ENCODE results near the gene DDX10.
A peak's percentile ranks its signal among the peaks of the same experiment; 100 is the strongest.
"Not testable (repeated sequence)": the region's sequence is repeated elsewhere in the genome, so short reads cannot be mapped to it uniquely, and the experiment has no call there.

The DDX10 gene

DNA sequence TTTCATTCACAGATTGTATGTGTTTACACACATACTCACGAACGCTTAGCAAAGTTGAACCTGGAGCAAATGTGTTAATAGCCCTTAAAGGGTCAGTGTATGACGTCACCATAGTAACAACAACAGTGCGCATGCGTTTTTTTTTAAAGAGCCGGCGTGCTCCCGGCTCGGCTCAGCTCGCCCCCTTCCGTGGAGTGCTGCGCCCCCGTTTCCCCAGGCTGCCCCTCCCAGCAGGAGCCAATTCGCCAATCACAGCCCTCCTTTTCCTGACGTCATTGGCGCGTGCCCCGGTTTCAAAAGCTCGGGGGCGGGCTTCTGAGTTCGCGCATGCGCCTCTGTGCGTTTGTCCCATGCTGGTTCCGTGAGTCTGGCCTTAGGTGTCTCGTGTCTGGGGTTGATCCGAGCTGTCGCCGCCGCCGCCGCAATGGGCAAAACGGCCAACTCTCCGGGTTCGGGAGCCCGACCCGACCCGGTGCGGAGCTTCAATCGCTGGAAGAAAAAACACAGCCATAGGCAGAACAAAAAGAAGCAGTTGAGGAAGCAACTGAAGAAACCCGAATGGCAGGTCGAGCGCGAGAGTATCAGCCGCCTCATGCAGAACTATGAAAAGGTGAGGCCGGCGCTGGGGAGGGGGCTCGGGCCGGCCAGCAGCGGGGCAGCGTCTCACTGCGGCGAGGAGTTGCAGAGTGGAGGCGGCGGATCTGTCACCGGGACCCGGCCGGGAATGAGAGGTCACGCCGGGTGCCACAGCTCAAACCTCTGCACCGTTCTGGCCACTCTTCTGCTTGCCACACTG, at the start of gene DDX10:
DDX10 (plus strand) TSS at position 340 of the 796 bp plus-strand sequence; CDS start at position 425, 85 bp downstream.
- DNase-seq, result peak; percentile 99

DNA sequence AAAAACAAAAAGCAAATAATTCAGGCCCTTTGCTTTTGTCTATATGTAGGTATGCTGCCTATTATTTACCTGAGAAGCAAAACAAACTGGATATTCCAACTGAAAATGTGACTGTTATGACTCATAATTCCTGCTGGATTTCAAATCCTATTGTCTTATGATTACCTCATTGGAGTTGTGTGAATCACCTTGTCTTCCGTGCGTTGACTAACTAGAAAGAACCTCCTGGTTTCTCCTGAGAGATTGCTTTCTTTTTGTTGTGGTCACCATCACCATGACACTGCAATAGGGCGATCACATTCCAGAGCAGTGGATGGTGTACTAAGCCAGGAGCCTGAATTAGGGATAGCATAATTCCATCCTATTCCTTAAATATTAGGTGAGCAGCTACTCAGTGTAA, 48.3 kb upstream of the DDX10 start:
- no peak for DNase-seq

DNA sequence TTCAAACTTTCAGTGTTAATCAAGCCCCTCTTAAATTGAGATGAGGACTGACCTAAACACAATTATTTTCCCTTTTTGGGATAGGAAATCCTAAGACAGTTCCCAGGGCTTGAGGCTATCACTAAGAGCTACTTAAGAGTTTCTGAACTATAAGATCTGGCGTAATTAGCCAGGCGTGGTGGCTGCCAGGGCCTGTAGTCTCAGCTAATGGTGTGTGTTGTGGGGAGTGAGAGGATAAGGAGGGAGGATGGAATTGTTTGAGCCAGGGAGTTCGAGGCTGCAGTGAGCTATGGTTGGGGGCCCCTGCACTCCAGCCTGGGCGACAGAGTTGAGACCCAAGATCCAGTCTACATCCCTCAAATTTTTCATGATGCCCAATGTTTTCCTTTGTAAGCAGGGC, 47.8 kb upstream of the DDX10 start:
- DNase-seq, result no peak

DNA sequence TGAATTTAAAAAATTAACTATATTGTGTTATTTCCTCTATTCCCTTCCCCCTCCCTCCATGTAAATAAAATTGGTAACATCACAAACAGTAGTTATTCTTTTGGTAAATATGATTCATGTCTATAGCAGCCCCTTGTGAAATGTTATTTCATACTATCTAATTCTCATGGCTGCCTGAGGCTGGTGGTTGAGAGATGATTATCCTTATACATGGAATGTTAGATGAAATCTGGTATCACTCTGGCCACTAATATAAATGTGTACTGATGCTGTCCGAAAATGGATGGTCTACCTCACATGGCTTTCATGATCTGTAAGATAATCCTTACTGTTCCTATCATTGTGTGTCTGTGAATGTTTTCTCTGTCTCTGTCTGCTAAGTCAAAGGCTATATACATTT, 46.3 kb upstream of the DDX10 start:
- DNase-seq, result no peak

DNA sequence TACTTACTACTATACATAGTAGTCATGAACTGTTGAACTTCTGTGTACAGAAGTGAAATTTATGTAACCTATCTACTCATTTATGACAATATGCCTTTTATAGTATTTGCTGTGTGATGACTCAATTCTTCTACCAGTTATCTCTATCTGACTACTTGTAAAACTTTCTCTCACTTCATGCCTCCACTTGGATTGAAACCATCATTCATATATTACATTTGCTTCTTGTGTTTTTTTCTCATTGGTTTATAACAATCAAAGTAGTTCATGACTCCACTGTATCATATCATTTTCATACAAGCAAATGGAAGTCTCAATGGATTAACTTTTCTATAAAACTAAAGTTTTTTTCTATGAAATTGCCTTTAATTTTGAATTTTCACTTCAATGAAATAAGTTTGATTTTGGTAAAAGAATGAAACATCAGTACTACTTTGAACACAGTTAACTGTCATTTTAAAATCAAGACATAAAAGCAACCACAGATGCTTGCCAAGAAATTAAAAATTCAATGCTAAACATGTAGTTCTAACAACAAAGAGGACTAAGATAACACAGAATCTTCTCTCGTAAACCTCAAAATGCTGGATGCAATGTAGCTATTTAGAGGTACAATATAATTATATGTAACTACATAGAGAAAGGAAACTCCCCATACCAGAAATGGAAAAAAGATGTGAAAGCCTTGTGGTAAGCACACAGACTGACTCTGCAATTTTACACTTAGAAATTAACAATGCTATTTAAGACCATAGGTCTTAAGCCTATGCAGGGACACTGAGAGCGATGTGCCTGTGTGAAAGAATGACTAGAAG, 43.7 kb upstream of the DDX10 start:
- DNase-seq, result no peak

DNA sequence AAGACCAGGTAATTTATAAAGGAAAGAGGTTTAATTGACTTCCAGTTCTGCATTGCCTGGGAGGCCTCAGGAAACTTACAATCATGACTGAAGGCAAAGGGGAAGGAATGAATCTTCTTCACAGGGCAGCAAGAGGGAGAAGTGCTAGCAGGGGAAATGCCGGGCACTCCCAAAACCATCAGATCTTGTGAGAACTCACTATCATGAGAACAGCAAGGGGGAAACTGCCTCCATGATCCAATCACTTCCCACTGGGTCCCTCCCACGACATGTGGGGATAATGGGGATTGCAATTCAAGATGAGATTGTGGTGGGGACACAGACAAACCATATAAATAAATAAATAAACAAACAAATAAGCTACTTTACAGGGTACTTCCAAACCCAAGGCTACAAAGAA, 42.5 kb upstream of the DDX10 start:
- DNase-seq, result no peak

DNA sequence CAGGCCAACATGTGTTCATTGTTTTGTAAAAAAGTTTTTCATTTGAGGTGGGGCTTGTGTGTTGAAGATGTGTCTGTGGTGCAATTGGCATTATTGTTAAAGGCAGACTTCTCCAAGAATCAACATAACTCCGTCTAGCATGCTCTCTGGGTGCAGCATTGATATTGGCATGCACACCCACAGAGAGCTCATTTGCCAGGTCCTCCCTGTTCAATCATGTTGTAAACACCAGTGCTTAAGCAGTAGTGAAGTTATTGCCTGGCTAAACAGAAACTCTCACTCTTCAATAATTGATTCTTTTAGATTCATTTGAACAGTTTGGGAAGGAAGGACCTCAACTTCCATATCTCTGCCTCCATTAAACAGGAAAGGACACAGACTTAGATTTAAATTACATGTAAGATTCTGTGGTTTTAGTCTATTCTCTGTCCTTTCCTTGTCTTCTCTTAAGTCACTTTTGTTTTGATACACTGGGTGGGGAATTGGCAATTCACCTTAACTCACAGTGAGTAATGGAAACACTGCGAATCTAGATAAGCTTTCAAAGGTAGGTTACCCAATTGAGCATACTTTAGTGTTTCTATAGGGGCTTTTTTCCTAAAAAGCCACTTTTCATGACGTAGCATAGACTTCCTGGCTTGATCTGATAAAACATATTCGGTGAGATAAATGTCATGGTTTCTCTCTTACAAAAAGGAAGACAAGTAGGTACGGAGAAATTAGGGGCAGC, 40.5 kb upstream of the DDX10 start:
- DNase-seq, result no peak

DNA sequence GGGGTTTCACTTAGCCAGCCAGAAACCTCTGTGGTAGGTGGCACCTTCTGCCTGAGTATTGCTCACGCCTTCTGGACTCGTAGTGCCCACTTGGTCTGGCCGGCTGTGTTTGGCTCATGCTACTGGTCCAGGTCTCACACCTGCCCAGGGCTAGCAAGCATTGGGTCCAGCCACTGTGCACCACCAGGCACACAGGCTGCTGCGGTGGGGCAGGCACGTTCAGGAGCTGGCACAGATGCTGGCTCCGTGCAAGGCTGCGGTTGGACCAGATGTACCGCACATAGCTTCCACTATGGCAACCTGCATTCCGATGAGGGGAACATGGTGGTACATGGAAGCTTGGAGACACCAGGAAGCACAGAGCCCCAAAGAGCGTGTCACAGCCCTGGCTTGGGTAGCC, 36.5 kb upstream of the DDX10 start:
- no peak for DNase-seq

DNA sequence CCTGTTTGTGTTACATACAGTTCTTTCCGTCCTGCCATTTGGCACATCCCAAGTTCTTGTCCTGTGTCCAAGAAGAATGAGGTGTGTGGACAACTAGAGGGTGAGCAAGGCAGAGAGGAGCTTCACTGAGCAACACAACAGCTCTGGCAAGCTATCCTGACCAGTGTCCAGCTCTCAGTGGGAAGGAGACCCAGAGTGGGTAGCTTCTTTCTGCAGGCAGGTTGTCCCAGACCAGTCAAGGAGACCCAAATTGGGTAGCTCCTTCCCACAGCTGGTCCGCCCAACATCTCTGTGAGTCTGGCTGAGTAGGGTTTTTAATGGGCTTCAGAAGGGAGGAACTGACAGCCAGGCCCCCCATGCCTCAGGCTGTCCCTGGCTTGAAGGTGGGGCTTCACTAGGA, 36.1 kb upstream of the DDX10 start:
- DNase-seq, result no peak

DNA sequence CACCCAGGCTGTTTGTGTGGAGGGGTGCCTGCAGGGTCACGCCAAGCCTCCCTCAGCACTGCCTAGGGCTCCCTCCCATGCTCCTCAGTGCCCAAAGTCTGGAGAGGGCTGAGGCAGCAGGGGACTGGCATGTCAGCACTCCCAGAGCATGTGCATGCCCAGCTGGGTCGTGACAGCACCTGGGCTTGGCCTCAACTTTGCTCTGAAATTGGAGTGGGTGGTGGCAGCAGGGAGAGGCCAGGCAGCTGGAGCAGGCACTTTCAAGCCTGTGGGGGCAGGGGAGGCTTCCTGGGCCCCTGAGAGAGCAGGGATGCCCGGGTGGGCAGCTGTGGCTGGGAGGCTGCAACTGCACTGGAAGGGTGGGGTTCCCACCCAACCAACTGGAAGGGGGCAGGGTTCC, 35.6 kb upstream of the DDX10 start:
- DNase-seq, result no peak

DNA sequence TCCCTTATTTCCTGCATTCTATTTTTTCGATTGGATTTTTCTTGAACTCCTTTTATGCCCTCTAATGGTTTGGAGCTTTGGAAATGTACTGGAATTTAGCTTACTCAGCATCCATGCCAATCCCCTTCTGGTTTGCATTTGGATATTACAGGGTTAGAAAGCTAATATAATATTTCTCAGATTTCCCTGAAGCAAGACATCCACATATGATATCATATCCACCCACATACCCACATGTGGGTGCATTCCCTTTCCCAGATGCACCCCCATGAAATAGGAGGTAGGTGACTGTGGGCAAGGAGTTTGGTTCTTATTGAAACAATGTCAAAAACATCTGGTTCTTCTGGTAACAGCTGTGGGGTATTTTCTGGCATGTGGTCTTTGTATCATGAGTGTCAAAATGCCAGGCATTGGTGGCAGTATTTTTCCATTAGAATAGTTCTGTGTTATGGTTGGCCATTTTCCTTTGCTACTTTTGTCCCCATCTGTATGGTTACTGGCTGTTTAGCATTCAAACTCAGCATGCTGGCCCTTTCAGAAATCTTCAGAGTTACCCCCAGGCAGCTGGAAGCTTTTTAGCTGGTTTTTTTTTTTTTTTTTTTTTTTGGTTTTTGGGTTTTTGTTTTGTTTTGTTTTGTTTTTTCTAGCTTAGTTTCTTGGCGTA, 32.7 kb upstream of the DDX10 start:
- DNase-seq, result no peak

DNA sequence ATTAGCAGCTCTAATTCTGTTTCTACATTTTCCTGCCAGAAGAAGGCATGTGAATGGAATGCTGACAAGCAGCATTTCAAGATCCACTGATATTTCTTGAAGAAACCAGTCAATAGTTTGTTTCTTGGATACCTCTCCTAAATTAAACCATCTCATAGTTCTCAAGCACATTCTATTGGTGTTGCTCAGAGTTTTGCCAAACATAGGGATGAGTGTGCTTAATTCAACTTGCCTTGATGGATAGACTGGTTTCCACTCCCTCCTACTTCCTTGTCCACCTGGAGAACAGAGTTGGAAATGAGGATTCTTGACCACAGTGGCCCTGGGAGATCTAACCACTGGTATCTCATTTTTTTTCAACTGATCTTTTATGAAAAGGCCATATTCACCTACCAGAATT, 29.8 kb upstream of the DDX10 start:
- DNase-seq, result no peak

DNA sequence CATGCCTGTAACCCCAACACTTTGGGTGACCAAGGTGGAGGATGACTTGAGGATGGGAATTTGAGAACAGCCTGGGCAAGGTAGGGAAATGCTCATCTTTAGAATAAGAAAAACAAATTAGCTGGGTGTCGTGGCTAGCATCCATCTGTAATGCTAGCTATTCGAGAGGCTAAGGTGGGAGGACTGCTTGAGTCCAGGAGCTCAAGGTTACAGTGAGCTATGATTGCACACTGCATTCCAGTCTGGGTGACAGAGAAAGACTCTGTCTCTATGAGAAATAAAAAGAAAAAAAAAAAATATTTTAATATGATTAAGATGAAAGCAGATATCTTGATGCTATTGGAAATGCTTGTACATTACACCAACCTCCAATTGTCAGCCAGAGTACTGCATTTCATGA, 28.6 kb upstream of the DDX10 start:
- no peak for DNase-seq

DNA sequence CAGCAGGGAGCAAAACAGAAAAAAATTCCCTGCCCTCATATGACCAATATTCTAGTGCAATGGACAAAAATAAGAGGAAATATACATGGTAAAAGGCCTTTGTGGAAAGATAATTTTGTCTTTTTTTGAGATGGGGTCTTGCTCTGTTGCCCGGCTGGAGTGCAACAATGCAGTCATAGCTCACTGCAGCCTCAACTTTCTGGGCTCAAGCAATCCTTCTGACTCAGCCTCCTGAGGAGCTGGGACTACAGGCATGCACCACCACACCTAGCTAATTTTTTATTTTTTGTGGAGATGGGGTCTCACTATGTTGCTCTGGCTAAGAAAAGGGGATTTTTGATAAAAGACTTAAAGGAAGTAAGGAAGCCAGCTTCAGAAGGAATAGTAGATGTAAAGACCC, 25.7 kb upstream of the DDX10 start:
- DNase-seq, result no peak

DNA sequence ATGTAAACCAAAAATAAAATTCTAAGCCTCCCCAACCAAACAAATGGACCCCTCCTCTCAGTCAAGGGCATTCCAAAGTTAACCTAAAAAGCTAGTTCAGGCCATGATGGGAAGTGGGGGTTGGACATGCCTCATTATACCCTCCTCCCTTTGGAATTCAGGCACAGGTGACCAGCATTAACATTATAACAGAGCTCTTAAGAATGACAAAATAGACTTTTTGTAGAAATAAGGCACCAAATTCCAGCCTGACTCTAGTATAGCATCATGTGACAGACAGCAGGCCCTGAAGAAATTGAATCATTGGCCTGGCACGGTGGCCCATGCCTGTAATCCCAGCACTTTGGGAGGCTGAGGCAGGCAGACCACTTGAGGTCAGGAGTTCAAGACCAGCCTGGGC, 23.1 kb upstream of the DDX10 start:
- not testable (repeated sequence) for DNase-seq

DNA sequence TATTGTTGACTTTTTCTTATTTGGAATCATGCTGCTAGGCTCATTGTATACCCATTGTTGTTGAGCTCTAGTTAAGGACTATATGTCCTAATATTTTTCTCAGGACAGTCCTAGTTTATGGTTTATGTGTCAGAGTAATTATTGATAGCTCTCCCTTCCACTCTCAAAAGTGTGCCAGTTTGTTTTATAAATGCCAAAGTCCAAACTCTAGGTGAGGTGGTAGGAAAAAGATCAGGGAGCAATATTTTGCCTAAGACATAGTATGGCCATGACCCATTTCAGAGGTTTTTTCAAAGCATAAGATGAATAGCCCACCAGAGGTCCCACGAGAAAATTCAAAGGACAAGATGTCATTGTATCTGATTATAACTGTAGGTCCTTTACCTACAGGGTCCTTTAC, 20.9 kb upstream of the DDX10 start:
- no peak for DNase-seq

DNA sequence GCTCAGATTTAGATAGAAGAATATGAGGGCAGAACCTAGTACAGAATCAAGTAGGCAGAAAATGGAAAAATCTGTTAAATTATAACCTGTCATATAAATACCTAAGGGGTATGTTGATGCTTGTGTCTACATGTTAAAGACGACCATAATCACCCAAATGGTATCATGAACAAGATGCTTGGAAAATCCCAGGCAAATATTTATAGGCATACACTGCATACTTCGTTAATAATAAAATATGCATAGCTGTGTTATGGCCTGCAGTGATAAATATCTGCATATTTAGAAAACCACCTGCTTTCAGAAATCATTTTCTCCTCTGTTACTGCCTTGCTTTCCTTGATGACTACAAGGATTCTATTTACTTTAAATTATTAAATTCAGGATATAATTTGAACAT, 18.9 kb upstream of the DDX10 start:
- DNase-seq, result no peak

DNA sequence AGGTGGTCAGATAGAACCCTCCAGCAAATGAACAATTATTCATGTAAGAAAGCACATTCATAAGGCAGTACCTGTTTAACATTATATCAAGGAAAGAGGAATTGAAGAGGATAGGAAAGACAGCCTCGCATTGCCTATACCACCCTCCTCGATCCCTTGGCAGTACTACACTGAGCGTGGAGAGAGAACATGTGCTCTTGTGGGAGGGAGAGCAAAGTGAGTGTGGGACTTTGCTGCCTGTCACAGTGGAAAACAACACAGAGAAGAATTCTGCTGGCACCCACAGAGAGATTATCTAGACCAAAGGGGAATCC, 17.5 kb upstream of the DDX10 start:
- DNase-seq, result no peak

DNA sequence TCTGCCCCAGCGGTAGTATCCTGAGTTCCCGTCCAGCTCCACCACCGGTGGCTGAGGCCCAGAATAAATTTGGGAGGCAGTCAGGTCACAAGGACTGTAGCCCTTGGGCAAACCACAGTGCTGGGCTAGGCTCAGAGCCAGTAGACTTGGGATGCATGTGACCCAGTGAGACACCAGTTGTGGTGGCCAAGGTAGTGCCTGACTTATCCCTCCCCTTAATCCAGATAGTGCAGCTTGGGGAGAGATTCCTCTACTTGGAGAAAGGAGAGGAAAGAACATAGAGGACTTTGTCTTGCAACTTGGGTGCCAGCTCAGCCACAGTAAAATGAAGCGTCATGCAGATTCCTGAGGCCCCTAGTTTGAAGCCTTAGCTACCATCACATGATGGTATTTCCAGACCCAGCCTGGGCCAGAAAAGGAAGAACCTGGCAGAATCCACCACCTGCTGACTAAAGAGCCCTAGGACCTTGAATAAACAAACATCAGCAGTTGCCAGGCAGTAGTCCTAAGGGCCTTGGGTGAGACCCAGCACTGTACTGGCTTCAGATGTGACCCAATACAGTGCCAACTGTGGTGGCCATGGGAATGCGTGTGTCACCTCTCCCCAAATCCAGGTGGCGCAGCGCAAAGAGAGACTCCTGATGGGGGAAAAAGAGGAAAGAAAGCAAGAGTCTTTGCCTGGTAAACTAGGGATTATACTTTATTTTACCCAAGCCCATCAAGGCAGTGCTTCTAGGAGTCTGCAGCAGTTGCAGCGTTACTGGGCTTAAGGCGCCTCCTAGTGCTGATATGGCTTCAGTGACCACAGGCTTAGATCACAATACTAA, 17.0 kb upstream of the DDX10 start:
- DNase-seq, result peak; percentile 56 to 66

DNA sequence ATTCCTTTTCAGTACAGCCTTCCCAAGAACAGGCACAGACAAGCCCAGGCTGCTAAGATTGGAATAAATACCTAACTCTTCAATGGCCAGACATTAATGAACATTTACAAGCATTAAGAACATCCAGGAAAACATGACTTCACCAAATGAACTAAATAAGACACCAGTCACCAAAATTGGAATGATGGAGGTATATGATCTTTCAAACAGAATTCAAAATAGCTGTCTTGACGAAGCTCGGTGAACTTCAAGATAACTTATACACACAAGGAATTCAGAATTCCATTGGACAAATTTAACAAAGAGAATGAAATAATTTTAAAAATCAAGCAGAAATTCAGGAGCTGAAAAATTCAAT, 16.4 kb upstream of the DDX10 start:
- DNase-seq, result no peak

DNA sequence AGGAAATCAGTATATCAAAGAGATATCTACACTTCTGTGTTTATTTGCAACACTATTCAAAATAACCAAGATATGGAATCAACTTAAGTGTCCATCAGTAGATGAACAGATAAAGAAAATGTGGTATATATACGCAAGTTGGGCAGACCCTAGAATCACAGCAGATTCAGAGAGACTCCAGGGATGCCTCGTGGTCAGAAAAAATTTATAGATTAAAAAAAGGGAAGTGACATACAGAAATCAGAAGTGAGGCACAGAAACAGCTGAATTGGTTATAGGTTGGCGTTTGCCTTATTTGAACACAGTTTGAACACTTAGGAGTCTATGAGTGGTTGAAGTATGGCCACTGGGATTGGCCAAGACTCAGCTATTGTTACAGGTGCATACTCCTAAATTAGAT, 10.8 kb upstream of the DDX10 start:
- not testable (repeated sequence) for DNase-seq

DNA sequence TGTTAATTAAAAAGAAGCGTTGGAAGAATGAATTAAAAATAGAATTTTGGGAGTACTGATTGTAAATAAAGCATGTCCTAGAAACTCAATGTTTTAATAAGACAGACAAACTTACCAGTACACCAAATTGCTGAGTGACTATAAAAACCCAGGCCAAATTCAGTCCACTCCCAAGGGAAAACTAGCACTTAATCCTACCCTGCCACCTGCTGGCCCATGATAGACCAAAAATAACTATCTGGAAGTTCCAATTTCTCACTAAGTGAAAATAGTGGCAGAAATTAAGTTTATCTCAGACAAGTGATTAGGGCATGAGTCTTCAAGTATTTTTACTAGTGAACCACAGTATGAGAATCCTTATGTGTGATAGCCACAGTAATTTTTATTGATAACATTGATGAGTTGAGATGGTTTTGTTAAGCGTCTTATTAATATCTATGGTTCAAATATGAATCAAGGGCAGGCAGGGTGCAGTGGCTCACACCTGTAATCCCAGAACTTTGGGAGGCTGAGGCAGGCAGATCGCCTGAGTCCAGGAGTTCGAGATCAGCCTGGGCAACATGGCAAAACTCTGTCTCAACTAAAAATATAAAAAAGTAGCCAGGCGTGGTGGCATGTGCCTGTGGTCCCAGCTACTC, 9.8 kb upstream of the DDX10 start:
- DNase-seq, result peak in 1 of 2 donors; percentile 31
